ENCODE data around the gene SMPD4. TPM values are rescaled to one million over a fixed set of nuclear protein-coding genes. Genes with fewer than 3 reads are reported as not detected.
"Not testable (repeated sequence)": the region's sequence is repeated elsewhere in the genome, so short reads cannot be mapped to it uniquely, and the experiment has no call there.

The SMPD4 gene
- total RNA-seq, 1 donor: 31.0 TPM

DNA sequence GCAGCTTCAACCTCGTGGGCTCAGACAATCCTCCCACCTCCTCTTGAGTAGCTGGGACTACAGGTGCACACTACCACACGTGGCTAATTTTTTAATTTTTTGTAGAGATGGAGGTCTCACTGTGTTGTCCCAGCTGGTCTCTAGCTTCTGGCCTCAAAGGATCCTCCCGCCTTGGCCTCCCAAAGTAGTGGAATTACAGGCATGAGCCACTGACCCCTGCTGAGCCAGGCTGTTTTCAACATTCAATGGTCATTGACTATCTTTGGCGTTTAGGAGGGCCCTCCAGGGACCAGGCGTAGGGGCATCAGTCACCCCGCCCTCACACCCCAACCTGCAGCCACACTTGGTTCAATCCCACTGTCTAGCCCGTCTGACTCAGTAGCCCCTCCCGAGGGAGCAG, 5.9 kb upstream of the SMPD4 start:
- DNase-seq (ENCODE audit: low read depth in 2 of 3, low spot score in 2 of 3): no peak

DNA sequence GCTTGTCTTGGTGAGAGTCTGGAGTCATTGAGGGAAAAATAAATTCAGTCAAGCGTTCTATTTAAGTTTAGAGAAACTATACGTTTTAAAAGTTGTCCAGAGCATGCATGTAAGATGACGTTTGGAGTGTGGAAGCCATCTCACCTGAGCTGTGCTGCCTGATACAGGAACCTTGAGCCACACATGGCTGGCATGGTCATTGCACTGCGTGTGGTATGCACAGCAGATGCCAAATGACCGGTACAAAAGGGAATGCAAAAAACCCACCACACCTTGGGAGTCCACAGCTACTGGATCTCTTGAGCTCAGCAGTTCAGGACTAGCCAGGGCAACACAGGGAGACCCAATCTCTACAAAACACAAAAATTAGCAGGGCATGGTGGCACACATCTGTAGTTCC, 5.0 kb upstream of the SMPD4 start:
- DNase-seq (ENCODE audit: low read depth in 2 of 3, low spot score in 2 of 3): no peak

DNA sequence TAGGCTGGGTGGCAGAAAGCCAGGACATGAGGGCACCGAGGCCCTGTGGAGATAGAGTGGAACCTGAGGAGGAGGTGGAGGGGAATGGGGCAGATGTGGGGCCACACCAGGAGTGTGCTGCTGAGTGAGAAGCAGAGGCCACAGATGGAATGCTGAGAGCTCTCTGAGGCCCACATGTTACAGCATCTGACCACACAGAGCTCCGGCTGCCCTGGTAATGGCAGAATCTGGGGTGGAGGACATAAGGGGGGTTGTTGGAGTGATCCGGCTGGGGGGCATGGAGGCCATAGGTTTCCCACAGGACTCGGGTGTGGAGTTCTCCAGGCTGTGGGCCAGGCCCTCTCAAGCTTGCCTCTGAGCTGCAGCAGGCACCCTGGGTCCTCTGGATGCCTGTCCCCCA, 4.5 kb upstream of the SMPD4 start:
- no peak for DNase-seq (ENCODE audit: low read depth in 2 of 3, low spot score in 2 of 3)

DNA sequence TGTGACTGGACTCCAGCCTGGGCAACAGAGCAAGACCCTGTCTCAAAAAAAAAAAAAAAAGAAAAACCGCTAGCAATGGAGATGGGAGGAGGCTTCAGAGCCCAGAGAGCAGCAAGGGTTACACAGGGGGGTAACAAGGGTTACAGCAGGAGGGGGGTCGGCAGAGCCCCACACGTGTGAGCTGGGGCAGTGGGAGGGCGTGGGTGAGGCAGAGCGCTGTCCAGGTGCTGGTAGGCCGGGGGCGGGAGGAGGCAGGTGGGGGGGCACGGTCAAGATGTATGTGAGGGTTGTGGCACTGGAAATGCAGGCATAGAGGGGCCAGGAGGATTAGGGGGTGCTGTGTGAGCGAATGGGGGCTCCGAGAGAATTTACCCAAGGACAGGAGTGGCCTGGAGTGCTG, 4.0 kb upstream of the SMPD4 start:
- no peak for DNase-seq (ENCODE audit: low read depth in 2 of 3, low spot score in 2 of 3)

DNA sequence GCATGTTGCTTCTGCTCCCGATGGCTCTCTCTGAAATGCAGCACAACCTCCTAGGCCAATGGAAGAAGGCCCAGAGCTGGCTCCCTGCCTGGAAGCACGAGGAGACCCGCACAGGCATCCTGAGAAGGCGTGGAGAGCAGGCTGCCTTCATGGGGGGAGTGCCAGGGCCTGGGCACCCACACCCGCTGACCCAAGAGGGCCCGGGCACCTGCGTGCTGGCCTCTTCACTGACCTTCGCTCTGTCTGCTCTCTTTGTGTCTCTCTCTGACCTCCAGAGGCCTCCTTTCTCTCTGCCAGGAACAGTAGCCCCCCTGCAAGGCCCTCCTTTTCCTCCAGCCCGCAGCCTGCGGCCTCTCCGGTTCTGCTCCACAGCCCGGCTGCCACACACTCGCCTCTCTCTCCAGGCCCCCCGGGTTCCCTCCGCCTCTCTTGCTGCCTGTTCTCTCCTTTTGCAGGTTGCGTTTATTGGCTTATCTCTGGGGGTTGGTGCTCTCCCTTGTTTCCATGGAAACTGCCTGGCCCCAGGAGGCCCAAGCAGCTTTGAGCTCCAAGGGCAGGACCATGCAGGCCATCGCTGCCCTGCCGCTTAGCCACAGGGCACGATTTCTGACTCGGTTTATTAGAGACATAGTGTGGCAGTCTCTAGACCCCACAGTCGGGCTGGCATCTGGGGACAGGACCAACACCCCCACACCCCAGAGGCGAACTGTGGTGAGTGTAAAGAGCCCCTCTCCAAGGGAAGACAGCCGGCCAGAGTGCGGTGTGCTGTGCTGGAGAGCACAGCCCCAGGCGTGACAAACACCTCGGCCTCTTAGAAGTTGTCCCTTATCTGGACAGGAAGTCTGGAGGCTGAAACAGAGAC, 2.3 kb upstream of the SMPD4 start:
- DNase-seq (ENCODE audit: low read depth in 2 of 3, low spot score in 2 of 3): no peak

DNA sequence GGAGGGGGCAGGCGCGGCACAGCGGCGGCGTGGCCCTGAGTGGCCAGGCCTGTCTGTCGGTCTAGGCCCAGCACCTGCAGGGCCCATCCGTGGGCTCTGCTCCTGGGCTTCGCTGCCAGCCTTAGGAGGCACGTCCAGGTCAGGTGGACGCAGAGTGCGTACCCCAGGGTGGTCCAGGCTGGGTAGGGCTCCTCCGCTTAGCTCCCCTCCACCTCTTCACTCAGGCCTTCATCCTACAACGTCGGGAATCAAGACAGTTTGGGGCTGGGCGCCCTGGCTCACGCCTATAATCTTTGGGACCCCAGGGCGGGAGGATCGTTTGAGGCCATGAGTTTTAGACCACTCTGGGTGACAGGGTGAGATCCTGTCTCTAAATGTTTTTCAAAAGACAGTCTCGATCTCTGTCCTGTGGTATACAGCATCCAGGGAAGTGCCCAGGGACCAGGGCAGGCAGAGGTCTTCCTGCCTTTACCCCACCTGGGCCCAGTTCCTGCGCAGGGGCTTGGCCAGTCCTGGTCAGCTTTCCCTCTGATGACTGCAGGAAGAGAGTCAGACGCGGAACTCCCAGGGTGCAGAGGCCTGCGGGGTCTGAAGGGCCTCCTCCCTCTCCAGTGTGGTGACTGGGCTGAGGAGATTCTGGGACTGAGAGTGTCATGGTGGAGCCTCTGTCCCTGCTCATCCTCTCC, 1.6 kb upstream of the SMPD4 start:
- DNase-seq (ENCODE audit: low read depth in 2 of 3, low spot score in 2 of 3): not testable (repeated sequence)

DNA sequence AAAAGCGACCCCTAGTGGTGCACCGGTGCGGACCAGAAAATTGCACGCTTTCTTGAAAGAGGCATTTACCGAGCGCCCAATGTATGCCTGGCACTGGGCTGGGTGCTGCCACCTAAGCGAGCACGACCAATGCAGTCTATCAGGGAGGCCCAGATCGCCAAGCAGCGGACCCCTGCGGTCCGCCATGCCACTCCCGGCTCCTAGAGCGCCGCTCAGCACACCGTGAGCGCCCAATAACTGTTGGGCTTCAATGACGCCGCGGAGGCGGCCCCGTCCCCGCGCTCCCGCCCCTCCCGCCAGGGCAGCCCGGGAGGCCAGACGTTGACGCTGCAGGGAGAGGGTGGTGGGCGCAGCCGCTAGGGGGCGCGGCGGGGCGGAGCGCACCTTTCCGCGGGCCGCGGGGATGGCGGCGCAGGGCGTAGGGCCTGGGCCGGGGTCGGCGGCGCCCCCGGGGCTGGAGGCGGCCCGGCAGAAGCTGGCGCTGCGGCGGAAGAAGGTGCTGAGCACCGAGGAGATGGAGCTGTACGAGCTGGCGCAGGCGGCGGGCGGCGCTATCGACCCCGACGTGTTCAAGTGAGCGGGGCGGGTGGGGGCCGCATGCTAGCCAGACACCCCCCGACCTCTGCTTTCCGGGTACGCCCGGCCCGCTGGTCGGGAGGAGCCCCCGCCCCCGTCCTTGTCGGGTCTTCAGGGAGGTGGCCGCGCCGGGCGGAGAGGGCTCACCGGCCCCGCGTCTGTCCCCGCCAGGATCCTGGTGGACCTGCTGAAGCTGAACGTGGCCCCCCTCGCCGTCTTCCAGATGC, 679 bp upstream of the SMPD4 start, which contains the start of gene MZT2B:
TSS of gene MZT2B (plus strand) at position 383 of the 803 bp plus-strand sequence. CDS start at position 404, 21 bp downstream.
- peak; percentile 81 to 91 (median 86) for DNase-seq (ENCODE audit: low read depth in 2 of 3, low spot score in 2 of 3)

DNA sequence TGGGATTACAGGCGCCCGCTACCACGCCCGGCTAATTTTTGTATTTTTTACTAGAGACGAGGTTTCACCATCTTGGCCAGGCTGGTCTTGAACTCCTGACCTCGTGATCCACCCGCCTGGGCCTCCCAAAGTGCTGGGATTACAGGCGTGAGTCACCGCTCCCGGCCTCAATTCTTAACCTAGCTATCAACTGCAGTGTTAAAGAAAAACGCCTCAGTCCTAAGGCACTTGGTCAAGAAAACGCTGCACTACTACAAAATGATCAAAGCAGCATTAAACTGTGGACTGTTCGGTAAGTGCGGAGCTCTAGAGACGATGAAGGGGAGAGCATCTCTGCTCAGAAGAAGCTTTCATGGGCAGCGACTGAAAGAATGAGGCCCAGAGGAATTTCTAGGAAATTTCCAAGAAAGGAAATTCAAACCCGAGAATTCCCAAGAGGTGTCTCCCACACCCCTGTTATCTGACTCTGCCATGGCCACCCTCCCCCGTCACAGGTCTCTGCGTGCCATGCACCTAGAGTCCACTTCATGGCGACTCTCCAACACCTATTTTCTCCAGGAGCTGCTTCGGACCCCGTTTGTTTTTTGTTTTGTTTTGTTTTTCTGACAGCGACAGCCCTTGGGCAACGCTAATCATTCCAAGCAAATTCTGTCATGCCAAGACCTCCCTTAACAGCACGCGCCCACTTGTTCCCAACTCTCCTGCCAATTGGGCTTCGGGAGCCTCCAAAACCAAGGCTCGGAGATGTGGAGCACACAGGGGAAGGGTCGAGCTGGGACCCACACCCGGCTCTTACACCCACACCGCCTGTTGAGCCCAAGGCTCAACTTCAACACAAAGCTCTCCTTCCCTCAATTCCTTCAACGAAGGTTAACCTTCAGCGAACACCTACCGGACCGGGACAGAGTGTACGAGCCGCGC, 738 bp downstream of the SMPD4 start:
- DNase-seq (ENCODE audit: low read depth in 2 of 3, low spot score in 2 of 3): not testable (repeated sequence)

DNA sequence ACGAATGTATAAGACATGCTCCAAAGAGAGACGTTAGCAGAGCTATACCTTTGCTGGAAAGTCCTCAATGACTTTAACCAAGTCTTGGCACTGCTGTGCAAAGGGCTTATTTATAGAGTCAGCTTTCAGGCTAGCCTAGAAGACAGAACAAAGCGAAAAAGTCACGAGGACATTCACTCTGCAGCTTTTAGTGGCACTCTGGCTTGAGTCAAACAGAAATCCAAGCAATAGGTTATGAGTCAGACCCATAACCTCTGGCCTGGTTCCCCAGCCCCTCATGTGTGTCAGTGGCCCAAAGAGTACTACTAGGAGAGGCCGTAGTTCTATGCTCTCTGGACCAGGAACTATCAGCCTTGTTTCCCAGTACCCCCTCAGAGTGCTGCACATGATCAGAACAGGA, 6.5 kb downstream of the SMPD4 start:
- DNase-seq (ENCODE audit: low read depth in 2 of 3, low spot score in 2 of 3): not testable (repeated sequence)

DNA sequence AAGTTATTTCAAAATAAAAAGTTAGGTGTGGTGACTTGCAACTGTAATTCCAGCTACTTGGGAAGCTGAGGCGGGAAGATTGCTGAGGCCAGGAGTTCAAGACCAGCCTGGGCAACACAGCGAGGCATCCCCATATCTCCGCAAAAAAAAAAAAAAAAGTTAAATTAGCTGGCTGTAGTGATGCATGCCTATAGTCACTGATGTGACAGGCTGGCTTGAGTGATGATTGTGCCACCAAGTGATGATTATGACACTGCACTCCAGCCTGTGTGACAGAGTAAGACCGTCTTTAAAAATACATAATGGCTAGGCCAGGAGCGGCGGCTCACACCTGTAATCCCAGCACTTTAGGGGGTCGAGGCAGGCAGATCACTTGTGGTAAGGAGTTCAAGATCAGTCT, 11.5 kb downstream of the SMPD4 start:
- DNase-seq (ENCODE audit: low read depth in 2 of 3, low spot score in 2 of 3): no peak

DNA sequence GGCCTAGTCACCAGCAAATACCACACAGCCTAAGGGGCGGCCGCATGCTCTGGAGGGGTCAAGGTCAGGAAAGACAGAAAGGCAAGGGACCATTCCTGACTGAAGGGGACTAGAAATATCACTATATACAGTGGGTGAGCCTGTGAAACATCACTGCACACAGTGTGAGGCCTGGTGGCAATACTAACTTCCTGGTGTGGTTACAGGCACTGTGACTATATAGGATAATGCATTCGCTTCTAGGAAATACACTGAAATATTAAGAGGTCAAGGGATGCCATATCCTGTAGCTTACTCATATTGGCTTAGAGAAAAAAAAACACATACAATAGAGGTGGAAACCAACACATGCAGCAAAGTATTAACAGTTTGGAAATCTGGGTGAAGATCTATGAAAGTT, 12.2 kb downstream of the SMPD4 start:
- not testable (repeated sequence) for DNase-seq (ENCODE audit: low read depth in 2 of 3, low spot score in 2 of 3)

DNA sequence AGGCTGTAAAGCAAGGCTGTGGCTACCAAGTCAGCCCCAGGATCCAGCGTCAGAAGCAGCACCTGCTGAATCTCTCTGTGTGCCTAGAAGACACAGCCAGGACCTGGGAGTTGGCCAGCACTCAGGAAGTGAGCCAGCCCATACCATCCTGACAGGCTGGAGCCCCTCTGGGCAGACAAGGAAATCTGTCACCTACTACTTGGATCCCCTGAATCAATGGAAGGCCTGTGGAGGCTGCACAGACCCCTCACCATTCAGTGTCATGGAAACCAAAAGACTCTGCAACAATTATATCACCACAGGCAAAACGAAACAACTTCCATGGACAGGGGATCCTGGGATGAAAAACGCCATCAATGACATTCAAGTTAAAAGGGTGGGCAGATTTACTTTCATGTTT, 14.8 kb downstream of the SMPD4 start:
- not testable (repeated sequence) for DNase-seq (ENCODE audit: low read depth in 2 of 3, low spot score in 2 of 3)

DNA sequence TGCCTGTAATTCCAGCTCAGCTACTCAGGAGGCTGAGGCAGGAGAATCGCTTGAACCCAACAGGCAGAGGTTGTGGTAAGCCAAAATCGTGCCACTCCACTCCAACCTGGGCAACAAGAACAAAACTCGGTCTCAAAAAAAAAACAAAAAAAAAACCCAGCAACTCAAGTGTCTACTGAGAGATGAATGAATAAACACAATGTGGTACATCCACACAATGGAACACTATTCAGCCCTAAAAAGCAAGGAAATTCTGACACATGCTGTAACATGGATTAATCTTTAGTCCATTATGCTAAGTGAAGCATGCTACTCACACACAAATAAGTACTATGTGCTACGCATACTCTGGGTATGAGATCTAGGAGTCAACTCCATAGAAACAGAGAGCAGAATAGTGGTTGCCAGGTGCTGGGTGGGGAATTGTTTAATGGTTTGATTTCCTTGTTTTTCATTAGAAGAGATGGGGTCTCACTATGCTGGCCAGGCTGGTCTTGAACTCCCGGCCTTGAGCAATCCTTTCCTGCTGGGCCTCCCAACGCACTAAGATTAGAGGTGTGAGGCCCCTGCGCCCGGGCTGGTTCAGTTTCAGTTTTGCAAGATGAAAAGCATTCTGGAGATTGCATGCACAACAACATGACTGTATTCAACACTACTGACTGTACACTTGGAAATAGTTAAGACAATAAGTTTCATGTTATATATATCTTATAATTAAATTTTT, 15.9 kb downstream of the SMPD4 start:
- no peak for DNase-seq (ENCODE audit: low read depth in 2 of 3, low spot score in 2 of 3)

DNA sequence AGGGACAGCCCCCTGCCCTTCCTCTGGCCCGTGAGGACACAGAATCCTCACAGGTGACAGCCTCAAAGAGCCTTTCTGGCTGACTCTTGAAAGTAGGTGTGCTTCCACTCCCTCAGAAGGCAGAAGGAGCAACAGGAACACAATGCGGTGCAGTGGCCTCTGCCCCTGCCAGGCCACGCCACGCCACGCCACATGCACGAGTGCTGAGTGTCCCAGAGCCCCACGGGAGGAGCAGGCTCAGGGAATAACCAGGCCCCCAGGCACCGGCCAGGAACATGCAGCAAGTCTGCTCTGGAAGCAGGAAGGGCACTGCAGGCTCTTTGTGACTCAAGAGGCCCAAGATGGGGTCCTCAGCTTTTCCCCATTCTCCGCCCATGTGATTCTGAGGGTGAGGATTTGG, 18.4 kb downstream of the SMPD4 start:
- no peak for DNase-seq (ENCODE audit: low read depth in 2 of 3, low spot score in 2 of 3)

DNA sequence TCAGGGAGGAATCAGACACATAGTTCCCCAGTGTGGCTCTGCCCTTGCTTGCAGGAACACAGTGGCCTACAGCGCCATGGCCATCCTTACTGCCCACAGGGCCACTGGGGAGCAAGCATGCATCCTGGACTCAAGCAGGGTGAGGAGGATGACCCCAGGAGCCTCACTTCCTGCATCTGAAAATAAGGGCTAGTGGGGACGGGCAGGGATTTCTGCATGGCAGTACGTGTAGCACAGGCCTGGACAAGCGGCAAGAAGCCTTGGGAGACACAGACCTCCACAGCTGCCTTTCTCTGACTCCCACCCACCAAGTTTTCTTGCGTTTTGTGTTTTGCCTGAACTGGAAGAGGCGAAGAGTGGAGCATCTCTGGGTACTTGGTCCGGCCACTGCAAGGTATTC, 18.9 kb downstream of the SMPD4 start:
- not testable (repeated sequence) for DNase-seq (ENCODE audit: low read depth in 2 of 3, low spot score in 2 of 3)

DNA sequence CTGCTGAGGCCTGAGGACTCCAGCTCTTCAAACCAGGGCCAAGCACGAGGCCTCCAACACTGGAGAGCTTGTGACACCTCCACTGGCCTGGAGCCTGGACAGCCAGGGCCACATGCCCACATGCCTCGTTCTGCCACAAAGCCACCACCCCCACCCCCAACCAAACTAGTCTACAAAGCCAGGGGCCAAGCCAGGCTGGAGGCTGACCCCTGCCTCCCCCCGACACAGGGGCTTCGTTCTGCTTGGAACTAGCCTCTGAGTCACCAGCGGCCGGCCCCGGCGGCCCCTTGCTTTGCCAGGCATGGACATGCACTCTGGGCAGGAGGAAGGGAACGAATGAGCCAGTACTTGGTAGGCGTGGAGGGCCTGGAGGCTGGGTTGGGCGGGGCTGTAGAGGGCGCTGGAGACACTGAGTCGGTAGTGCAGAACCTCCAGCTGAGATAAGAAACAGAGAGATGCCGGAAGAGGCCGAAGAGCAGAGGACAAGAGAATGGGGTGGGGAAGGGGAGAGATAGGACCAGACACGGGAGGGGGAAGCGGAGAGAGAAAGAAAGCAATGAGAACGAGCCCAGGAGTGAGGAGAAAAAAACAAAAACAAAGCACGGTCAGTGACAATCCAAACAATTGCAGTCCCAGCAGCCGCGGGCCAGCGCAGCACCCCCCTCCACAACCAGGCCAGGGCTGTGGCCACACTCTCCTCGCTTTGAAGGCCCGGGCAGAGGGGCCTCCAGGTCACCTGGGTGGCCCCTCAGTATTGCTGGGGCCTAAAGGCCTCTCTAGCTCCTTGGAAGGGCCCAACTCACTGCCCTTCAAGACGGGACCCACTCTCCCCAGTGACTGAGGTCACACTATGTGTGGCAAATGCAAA, 20.3 kb downstream of the SMPD4 start:
- DNase-seq (ENCODE audit: low read depth in 2 of 3, low spot score in 2 of 3): not testable (repeated sequence)

DNA sequence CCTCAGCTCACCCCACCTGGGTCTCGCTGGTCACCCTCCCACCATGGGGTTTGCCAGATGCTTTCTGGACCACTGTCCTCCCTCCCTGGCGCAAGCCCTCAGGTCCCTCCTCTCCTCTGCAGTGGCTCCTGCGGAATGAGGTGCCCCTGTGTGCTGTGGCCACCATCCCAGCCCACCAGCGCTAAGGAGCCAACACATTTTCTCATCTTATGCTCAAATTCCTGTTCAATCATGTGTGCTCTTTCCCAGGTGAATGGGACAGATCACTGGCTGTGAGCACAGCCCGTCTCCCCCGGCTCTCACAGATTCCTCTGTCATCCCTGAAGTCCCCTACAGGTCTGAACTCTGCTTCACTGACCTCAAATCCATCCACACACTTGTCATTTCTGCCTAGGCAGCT, 21.3 kb downstream of the SMPD4 start:
- DNase-seq (ENCODE audit: low read depth in 2 of 3, low spot score in 2 of 3): no peak

DNA sequence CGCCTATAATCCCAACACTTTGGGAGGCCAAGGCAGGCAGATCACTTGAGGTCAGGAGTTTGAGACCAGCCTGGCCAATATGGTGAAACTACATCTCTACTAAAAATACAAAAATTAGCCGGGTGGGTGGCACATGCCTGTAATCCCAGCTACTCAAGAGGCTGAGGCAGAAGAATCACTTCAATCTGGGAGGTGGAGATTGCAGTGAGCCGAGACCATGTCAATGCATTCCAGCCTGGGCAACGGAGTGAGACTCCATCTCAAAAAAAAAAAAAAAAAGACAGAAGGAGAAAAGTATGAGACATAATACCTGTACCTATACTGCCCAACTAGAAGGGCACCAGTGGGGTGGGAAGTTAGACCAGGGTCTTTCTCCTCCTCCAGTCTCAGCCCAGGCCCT, 22.0 kb downstream of the SMPD4 start:
- DNase-seq (ENCODE audit: low read depth in 2 of 3, low spot score in 2 of 3): not testable (repeated sequence)

Data from hematopoietic multipotent progenitor cell (in vitro differentiated cells).